Measurements from ENCODE around the gene ITGB5. TPM values are rescaled to one million over a fixed set of nuclear protein-coding genes. Genes with fewer than 3 reads are reported as not detected.
"Not testable (repeated sequence)": the region's sequence is repeated elsewhere in the genome, so short reads cannot be mapped to it uniquely, and the experiment has no call there.

Gene ITGB5
- total RNA-seq, 4 donors from 2014 or later, result 155 to 452 (median 234) TPM

DNA sequence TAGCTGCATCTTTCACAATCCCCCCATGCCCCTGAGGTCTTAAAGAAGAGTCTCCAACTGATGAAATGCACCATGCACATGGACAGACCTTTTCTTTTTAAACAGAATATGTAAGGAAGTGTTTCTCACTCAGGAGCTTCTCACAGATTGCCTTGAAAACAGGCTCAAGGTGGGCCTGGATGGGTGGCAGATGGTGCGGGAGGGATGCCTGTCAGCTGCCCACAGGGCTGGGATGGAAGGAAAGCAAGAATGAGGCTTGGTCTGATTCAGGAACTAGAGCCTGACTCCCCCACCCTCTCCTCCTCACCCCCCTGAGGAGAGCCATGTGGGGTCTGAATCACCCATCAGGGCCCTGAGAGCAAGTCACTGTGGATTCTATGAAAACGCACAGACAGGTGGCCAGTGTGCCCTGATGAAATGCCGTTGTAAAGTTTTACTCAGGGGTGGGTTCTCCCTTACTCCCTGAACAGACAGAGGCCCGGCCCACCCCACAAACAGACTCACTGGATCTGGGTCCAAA lies 89.7 kb downstream of the ITGB5 start:
- no peak for ATAC-seq (ENCODE audit: low FRiP score)
- TF ChIP-seq, protein P1, sequence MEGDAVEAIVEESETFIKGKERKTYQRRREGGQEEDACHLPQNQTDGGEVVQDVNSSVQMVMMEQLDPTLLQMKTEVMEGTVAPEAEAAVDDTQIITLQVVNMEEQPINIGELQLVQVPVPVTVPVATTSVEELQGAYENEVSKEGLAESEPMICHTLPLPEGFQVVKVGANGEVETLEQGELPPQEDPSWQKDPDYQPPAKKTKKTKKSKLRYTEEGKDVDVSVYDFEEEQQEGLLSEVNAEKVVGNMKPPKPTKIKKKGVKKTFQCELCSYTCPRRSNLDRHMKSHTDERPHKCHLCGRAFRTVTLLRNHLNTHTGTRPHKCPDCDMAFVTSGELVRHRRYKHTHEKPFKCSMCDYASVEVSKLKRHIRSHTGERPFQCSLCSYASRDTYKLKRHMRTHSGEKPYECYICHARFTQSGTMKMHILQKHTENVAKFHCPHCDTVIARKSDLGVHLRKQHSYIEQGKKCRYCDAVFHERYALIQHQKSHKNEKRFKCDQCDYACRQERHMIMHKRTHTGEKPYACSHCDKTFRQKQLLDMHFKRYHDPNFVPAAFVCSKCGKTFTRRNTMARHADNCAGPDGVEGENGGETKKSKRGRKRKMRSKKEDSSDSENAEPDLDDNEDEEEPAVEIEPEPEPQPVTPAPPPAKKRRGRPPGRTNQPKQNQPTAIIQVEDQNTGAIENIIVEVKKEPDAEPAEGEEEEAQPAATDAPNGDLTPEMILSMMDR (IDR thresholded peaks at IDR 0.05), result no peak
- DNase-seq (ENCODE audit: low spot score), result no peak

DNA sequence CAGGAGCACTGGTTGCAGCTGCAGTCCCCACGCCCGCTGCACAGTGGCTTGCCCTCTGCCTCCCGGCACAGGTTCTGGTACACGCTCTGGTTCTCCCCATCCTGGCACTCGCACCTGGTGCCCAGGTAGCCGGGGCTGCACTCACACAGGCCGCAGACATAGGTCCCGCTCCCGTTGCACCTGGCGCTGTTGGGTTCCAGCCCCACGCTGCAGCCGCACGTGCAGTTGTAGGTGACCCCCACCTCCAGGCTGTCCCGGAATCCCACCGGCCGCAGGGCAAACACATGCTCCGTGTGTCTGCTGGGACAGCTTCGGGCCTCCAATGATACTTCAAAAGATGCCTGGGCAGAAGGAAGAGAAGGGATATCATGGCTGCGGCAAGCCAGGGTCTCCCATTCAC lies 90.7 kb downstream of the ITGB5 start:
- TF ChIP-seq, protein P1 (IDR thresholded peaks at IDR 0.05), result no peak
- DNase-seq (ENCODE audit: low spot score), result no peak
- no peak for ATAC-seq (ENCODE audit: low FRiP score)

DNA sequence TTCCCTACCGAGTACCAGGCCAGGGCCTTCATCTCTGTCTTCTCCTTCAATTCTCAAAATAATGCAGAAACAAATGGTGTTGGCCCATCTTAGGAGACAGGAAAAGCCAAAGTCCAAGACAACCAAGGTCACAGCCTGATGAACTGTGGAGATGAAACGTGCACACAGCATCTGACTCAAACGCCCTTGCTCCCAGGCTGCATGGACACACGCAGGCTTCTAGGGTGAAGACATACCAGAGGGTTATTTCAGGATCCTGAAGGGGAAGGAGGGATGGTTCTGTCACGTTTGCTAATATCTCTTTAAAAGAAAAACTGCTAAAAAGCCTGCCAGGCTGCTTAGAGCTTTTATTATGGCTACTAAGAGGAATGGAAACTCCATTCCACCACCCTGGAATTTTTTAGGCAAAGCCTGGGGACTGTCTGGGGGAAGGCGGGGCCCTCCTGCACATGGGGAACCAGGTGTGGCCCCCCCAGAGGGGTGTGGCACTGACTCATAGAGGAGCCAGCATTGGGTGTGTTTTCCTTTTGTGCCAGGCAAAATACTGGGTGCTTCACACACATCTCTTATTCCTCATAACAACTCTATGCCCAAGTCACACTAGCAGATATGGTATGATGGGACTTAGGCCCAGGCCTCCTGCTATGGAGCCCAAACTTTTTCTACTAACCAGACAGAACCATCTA lies 94.0 kb downstream of the ITGB5 start:
- no peak for DNase-seq (ENCODE audit: low spot score)
- TF ChIP-seq, protein P1 (IDR thresholded peaks at IDR 0.05), result no peak
- no peak for ATAC-seq (ENCODE audit: low FRiP score)

DNA sequence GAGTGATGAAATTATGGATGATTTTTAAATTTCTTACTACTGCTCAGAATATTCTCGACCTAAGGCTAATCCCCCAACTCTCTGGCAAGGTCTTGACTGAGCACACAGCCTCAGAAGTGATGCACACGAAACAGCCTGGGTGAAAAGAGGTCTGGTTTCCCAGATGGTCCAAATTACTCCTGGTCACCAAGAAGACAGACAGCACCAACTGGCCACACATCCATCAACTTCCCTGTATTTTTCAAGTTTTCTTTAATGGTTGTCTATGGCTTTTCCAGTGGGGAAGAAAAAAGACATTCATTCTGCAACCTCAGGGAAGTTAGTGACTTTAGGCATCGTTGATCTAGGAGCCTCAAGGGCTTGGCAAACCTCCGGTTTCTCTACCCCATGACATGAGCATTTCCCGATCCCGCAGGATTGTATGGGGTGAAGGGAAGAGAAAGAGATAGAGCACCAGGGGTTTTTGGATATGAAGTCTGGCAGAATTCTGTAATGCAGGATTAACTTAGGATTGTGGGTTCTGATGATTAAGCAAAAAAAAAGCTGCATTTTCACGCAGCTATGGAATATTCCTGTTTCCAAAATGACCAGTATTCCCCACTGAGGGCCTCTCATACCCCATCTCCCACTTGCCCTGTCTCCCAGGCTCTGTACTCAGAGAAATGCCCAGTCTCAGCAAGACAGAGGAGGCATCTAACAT lies 94.7 kb downstream of the ITGB5 start:
- ATAC-seq (ENCODE audit: low FRiP score), result no peak
- TF ChIP-seq, protein P1 (IDR thresholded peaks at IDR 0.05), result no peak
- no peak for DNase-seq (ENCODE audit: low spot score)

DNA sequence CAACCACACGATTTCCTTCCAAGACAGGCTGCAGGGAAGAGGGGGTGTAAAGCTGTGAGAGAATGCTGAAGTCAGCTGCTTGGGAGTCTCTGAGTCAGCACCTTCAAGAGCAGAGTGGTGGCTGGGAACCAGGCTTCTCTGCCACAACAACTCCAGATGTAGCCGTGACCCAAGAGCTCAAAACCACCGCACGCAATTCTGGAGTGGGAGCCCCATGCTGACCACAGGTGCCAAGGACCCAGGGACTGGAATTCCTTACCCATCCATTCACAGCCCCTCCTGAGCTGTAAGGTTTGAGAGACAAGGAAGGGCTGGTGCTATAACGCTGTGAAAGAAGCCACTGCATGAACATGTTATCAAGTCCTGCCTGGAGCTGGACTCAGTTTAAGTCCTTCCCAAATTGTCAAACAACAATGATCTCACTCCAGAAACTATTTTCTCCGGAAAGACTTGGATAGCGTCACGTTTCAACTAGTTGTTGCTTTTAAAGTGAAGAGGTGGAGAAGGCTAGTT lies 95.5 kb downstream of the ITGB5 start:
- DNase-seq (ENCODE audit: low spot score) (no peak), ATAC-seq (ENCODE audit: low FRiP score) (no peak)
- TF ChIP-seq, protein P1 (IDR thresholded peaks at IDR 0.05), result no peak

DNA sequence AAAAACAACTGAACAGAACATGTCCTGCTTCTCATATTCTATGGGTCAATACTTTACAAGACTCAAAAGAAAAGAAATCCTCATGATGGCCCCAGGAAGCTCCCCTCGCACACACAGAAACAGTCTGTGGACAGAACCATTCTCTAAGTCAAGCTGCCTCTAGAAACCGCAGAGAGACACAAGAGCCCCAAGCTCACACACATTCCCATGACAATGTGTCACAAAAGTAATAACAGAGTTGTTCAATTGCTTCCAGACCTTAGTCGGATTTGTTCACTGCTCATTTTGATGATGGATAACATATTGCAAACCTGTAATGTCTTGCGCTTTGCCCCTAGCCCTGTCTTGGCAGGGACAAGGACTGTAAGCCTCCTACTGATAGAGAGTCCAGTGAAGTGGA lies 96.0 kb downstream of the ITGB5 start:
- TF ChIP-seq, protein P1 (IDR thresholded peaks at IDR 0.05), result no peak
- DNase-seq (ENCODE audit: low spot score) (no peak), ATAC-seq (ENCODE audit: low FRiP score) (no peak)

DNA sequence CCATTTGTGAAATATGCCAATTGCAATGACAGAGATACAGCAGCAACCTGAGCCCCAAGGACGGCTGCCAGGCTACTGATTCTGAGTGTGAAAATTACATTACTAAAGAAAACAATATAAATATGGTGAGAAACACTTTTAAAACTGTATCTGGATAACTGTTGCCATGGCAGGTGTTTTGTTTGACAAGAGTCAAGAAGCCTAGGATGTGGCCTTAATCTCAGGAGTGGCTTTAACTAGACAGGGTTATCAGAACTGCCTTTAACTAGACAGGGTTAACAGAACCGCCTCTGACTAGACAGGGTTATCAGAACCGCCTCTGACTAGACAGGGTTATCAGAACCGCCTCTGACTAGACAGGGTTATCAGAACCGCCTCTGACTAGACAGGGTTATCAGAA lies 98.1 kb downstream of the ITGB5 start:
- not testable (repeated sequence) for ATAC-seq (ENCODE audit: low FRiP score); DNase-seq (ENCODE audit: low spot score)
